Transverse colon (tissue), 3 donors: ENCODE results near the gene CCDC88C.
"Not testable (repeated sequence)": the region's sequence is repeated elsewhere in the genome, so short reads cannot be mapped to it uniquely, and the experiment has no call there.

ENCODE experiments used
- CTCF ChIP-seq, 5 experiments: fragments of 200-600 bp in 3 of 5; fragments of 450-650 bp in 2 of 5; sonication (generic) in 3 of 5; IDR thresholded peaks; 1 replicate in 2 of 5; 2 replicates in 3 of 5; pipeline ENCODE4 v1.5.1; 2016 to 2017; ENCODE audit warnings: antibody characterized with exemption in 5 of 5, inconsistent platforms in 3 of 5, mild to moderate bottlenecking in 2 of 5, moderate library complexity in 1 of 5
- EP300 ChIP-seq: sonication (generic); formaldehyde crosslinking; IDR thresholded peaks from one replicate; pipeline ENCODE4 v1.6.1; 2017; ENCODE audit warnings: antibody characterized with exemption, low read depth
- POLR2A ChIP-seq: fragments of 450-650 bp; IDR thresholded peaks from one replicate; pipeline ENCODE4 v1.6.1; 2016; ENCODE audit warnings: antibody characterized with exemption, mild to moderate bottlenecking, moderate library complexity

- TF ChIP-seq CTCF (IDR thresholded peaks at IDR 0.05); EP300; POLR2A: not testable (repeated sequence)
These were observed 11.3 kb upstream of the CCDC88C start for GRCh38 chr14:91428931-91429330.
